ENCODE measurements around the gene CBLIF. TPM values are rescaled to one million over a fixed set of nuclear protein-coding genes. Genes with fewer than 3 reads are reported as not detected.
A peak's percentile ranks its signal among the peaks of the same experiment; 100 is the strongest.

The CBLIF gene
- total RNA-seq, 1 donor from 2014 or later = 17.9 TPM

DNA sequence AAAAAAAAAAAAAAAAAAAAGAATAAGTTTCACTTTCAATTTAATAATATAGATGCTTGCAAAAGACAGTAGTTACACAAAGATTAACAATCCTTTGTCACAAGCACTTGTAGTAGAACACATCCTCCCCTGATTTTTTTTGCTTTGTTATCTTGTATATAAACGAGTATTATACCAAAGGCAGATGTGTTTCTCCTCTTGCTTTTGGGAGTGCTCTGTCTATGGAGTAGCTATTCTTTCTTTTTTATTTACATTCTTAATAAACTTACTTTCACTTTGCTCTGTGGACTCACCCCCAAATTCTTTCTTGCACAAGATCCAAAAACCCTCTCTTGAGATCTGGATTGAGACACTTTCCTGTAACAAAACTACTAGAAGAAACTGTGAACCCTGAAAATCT lies 31.3 kb downstream of the CBLIF start:
- TF ChIP-seq, protein P1, sequence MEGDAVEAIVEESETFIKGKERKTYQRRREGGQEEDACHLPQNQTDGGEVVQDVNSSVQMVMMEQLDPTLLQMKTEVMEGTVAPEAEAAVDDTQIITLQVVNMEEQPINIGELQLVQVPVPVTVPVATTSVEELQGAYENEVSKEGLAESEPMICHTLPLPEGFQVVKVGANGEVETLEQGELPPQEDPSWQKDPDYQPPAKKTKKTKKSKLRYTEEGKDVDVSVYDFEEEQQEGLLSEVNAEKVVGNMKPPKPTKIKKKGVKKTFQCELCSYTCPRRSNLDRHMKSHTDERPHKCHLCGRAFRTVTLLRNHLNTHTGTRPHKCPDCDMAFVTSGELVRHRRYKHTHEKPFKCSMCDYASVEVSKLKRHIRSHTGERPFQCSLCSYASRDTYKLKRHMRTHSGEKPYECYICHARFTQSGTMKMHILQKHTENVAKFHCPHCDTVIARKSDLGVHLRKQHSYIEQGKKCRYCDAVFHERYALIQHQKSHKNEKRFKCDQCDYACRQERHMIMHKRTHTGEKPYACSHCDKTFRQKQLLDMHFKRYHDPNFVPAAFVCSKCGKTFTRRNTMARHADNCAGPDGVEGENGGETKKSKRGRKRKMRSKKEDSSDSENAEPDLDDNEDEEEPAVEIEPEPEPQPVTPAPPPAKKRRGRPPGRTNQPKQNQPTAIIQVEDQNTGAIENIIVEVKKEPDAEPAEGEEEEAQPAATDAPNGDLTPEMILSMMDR (IDR thresholded peaks at IDR 0.05; ENCODE audit: unreplicated experiment) = no peak
- DNase-seq (ENCODE audit: low spot score, unreplicated experiment) = no peak
- H3K4me1 Mint-ChIP-seq (ENCODE audit: low read depth) = peaks cover 34% of the 10 kb centered on the region
- no peak overlapping the region for H3K27ac Mint-ChIP-seq
- no peaks in the 10 kb centered on the region for H3K36me3 Mint-ChIP-seq (ENCODE audit: insufficient read depth)
- no peaks in the 10 kb centered on the region for H3K27me3 Mint-ChIP-seq
- H3K9me3 Mint-ChIP-seq (ENCODE audit: low read depth) = no peaks in the 10 kb centered on the region
- H3K4me3 Mint-ChIP-seq (ENCODE audit: low read depth) = no peak overlapping the region

DNA sequence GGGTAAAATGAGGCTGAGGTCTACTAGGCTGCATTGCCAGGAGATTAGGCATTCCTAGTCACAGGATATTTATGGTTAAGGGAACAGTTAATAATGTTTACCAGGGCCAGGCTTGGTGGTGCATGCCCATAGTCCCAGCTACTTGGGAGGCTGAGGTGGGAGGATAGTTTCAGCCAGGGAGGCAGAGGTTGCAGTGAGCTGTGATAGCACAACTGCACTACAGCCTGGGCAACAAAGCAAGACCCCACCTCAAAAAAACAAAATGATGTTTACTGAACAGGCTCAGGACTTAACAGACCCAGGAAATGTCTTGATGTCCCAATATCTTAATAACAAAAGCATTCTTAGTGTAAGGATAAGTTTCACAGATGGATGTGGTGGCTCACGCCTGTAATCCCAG lies 31.9 kb downstream of the CBLIF start:
- Mint-ChIP-seq H3K36me3 (ENCODE audit: insufficient read depth) (no peaks in the 10 kb centered on the region), H3K27me3 (no peaks in the 10 kb centered on the region), H3K4me1 (ENCODE audit: low read depth) (peaks cover 34% of the 10 kb centered on the region), H3K9me3 (ENCODE audit: low read depth) (no peaks in the 10 kb centered on the region), H3K27ac (no peak overlapping the region), H3K4me3 (ENCODE audit: low read depth) (no peak overlapping the region)
- TF ChIP-seq, protein P1 (IDR thresholded peaks at IDR 0.05; ENCODE audit: unreplicated experiment) = no peak
- no peak for DNase-seq (ENCODE audit: low spot score, unreplicated experiment)

GRCh38 chr11:59812220-59812619 lies 33.1 kb downstream of the CBLIF start:
- H3K27ac Mint-ChIP-seq = no peak overlapping the region
- H3K9me3 Mint-ChIP-seq (ENCODE audit: low read depth) = no peaks in the 10 kb centered on the region
- H3K36me3 Mint-ChIP-seq (ENCODE audit: insufficient read depth) = peaks cover 2% of the 10 kb centered on the region
- no peak for DNase-seq (ENCODE audit: low spot score, unreplicated experiment)
- peaks cover 34% of the 10 kb centered on the region for H3K4me1 Mint-ChIP-seq (ENCODE audit: low read depth)
- no peak overlapping the region for H3K4me3 Mint-ChIP-seq (ENCODE audit: low read depth)
- no peaks in the 10 kb centered on the region for H3K27me3 Mint-ChIP-seq
- TF ChIP-seq, protein P1 (IDR thresholded peaks at IDR 0.05; ENCODE audit: unreplicated experiment) = no peak

GRCh38 chr11:59810911-59811259 lies 34.4 kb downstream of the CBLIF start:
- peak overlapping the region; percentile 97 for H3K27ac Mint-ChIP-seq

DNA sequence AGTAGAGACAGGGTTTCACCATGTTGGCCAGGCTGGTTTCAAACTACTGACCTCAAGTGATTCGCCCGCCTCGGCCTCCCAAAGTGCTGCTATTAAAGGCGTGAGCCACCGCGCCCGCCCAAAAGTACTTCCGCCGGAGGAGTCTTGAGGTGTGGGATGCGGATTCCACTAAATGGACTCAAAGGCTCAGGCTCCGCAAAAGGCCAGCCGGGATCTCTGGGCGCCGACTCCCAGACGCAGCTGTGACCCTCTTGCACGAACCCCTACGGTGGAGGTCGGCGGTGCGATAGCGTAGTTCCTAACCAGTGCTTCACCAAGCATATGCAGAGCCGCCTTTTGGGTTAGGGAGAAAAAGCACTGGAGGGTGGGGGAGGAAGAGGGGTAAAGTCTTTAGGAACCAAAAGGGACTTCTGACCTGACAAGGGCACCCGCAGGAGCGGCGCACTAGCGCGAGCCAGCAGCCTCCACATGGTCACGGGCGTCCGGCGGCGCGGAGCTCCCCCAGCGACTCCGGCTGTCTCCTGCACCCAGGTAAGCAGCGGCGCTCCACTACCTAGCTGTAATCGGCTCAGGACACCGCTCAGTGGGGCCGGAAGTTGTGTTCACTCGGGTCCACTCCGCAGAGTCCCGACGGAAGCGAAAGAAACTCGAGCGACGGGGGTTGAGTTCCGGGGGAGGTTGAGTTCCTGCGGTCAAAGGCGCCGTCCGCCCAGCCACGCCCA lies 34.9 kb downstream of the CBLIF start, which contains the start of gene MRPL16:
TSS of gene MRPL16 (minus strand) at position 590 of the 722 bp plus-strand sequence. CDS start at position 470, 120 bp downstream.
- TF ChIP-seq, protein P1 (IDR thresholded peaks at IDR 0.05; ENCODE audit: unreplicated experiment) = peak; percentile 63
- Mint-ChIP-seq H3K9me3 (ENCODE audit: low read depth) (no peaks in the 10 kb centered on the region), H3K27ac (peak within 1 kb of the TSS; percentile 97), H3K27me3 (no peaks in the 10 kb centered on the region), H3K4me1 (ENCODE audit: low read depth) (peaks cover 23% of the 10 kb centered on the region), H3K36me3 (ENCODE audit: insufficient read depth) (peaks cover 9% of the 10 kb centered on the region), H3K4me3 (ENCODE audit: low read depth) (peak within 1 kb of the TSS; percentile 94)
- peak; percentile 88 for DNase-seq (ENCODE audit: low spot score, unreplicated experiment)

More at GRCh38 chr11:59810911-59811259, 34.4 kb downstream of the CBLIF start:
- Mint-ChIP-seq H3K4me3 (ENCODE audit: low read depth) (peak overlapping the region; percentile 94), H3K4me1 (ENCODE audit: low read depth) (peaks cover 24% of the 10 kb centered on the region), H3K27me3 (no peaks in the 10 kb centered on the region), H3K36me3 (ENCODE audit: insufficient read depth) (peaks cover 9% of the 10 kb centered on the region), H3K9me3 (ENCODE audit: low read depth) (no peaks in the 10 kb centered on the region)
- no peak for DNase-seq (ENCODE audit: low spot score, unreplicated experiment)
- TF ChIP-seq, protein P1 (IDR thresholded peaks at IDR 0.05; ENCODE audit: unreplicated experiment) = no peak
